Hepatocyte (in vitro differentiated cells): ENCODE measurements around the gene FMN1.

Experiments used
- EZH2 ChIP-seq: fragments of 200-600 bp; sonication (generic); IDR thresholded peaks from 2 replicates; pipeline ENCODE4 v1.6.1; 2016; ENCODE audit warnings: antibody characterized with exemption, mild to moderate bottlenecking, borderline replicate concordance
- EZH2phosphoT487 ChIP-seq: fragments of 200-600 bp; sonication (generic); IDR thresholded peaks from one replicate; pipeline ENCODE4 v1.6.1; 2018; ENCODE audit warnings: antibody characterized with exemption, mild to moderate bottlenecking, low read depth, moderate library complexity; ENCODE audit not compliant: unreplicated experiment, severe bottlenecking
- TF ChIP-seq, protein P1 (sequence below): fragments of 200-600 bp; sonication (generic); IDR thresholded peaks from 2 replicates; pipeline ENCODE4 v1.5.1; 2016; ENCODE audit warnings: antibody characterized with exemption, mild to moderate bottlenecking; ENCODE audit not compliant: poor library complexity

DNA sequence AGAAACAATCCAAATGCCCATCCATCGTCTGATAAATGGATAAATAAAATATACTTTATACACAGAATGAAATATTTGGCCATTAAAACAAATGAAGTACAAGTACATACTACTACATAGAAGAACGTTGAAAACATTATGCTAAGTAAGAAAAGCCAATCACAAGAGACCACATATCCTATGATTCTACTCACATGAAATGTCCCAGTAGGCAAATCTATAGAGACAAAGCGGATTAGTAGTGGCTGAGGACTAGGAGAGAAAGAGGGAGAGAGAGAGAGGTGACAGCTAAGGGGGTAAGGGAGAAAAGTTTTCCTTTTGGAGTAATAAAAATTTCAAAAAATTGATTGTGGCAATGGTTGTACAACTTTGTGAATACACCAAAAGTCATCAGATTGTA, 329.7 kb downstream of the FMN1 start:
- TF ChIP-seq, protein P1, sequence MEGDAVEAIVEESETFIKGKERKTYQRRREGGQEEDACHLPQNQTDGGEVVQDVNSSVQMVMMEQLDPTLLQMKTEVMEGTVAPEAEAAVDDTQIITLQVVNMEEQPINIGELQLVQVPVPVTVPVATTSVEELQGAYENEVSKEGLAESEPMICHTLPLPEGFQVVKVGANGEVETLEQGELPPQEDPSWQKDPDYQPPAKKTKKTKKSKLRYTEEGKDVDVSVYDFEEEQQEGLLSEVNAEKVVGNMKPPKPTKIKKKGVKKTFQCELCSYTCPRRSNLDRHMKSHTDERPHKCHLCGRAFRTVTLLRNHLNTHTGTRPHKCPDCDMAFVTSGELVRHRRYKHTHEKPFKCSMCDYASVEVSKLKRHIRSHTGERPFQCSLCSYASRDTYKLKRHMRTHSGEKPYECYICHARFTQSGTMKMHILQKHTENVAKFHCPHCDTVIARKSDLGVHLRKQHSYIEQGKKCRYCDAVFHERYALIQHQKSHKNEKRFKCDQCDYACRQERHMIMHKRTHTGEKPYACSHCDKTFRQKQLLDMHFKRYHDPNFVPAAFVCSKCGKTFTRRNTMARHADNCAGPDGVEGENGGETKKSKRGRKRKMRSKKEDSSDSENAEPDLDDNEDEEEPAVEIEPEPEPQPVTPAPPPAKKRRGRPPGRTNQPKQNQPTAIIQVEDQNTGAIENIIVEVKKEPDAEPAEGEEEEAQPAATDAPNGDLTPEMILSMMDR = no peak
- TF ChIP-seq EZH2phosphoT487 (no peak), EZH2 (no peak)
